ENCODE data around the gene CDK6. TPM values are rescaled to one million over a fixed set of nuclear protein-coding genes. Genes with fewer than 3 reads are reported as not detected.
"Not testable (repeated sequence)": the region's sequence is repeated elsewhere in the genome, so short reads cannot be mapped to it uniquely, and the experiment has no call there.

CDK6 gene
- total RNA-seq, 4 donors from 2014 or later = 11.2 to 18.5 (median 13.2) TPM

GRCh38 chr7:92612501-92612900 lies 223.9 kb downstream of the CDK6 start:
- no peak for DNase-seq
- Histone ChIP-seq H3K36me3 (peaks cover 0 to 3% of the 10 kb centered on the region in 2 donors), H3K27ac (no peak overlapping the region), H3K4me1 (no peaks in the 10 kb centered on the region), H3K4me3 (replicated peaks in 1 of 3) (no peak overlapping the region), H3K9me3 (no peaks in the 10 kb centered on the region), H3K27me3 (no peaks in the 10 kb centered on the region)
- TF ChIP-seq CTCF (IDR thresholded peaks at IDR 0.05) (no peak), POLR2A (IDR thresholded peaks at IDR 0.05) (no peak)
- intact Hi-C loops (cut with DNase I) = no loop called here
- 80 to 81% methylated on average over 2 of the region's 2 CpGs for WGBS, 2 donors

GRCh38 chr7:92611735-92612134 lies 224.6 kb downstream of the CDK6 start:
- intact Hi-C loops (cut with DNase I) = no loop called here
- no peak for DNase-seq
- no peaks in the 10 kb centered on the region for H3K27me3 ChIP-seq
- no peaks in the 10 kb centered on the region for H3K4me1 ChIP-seq
- H3K4me3 ChIP-seq (replicated peaks in 1 of 3) = no peak overlapping the region
- no peak for TF ChIP-seq CTCF (IDR thresholded peaks at IDR 0.05)
- TF ChIP-seq POLR2A (IDR thresholded peaks at IDR 0.05) = no peak
- H3K27ac ChIP-seq = no peak overlapping the region
- no peaks in the 10 kb centered on the region for H3K9me3 ChIP-seq
- H3K36me3 ChIP-seq = peaks cover 0 to 3% of the 10 kb centered on the region in 2 donors

GRCh38 chr7:92609921-92610518 lies 226.4 kb downstream of the CDK6 start:
- Histone ChIP-seq H3K36me3 (peaks cover 0 to 3% of the 10 kb centered on the region in 2 donors), H3K27ac (no peak overlapping the region), H3K4me3 (replicated peaks in 1 of 3) (no peak overlapping the region), H3K4me1 (no peaks in the 10 kb centered on the region), H3K27me3 (no peaks in the 10 kb centered on the region), H3K9me3 (no peaks in the 10 kb centered on the region)
- no peak for DNase-seq
- intact Hi-C loops (cut with DNase I) = no loop called here
- WGBS, 2 donors = 23 to 27% methylated on average over 5 of the region's 5 CpGs
- TF ChIP-seq CTCF (IDR thresholded peaks at IDR 0.05) (peak in 4 of 6 experiments; percentile 31 to 57 (median 48)), POLR2A (IDR thresholded peaks at IDR 0.05) (no peak)

- peak in 1 of 2 donors; percentile 40 for TF ChIP-seq POLR2A (IDR thresholded peaks at IDR 0.05)
- peak in 1 of 6 experiments; percentile 4 for TF ChIP-seq CTCF (IDR thresholded peaks at IDR 0.05)
- 21 to 38% methylated on average over 18 to 26 of the region's 27 CpGs for WGBS, 2 donors
- Histone ChIP-seq H3K27ac (no peak overlapping the region), H3K4me1 (no peaks in the 10 kb centered on the region), H3K36me3 (no peaks in the 10 kb centered on the region), H3K9me3 (no peaks in the 10 kb centered on the region), H3K27me3 (no peaks in the 10 kb centered on the region), H3K4me3 (replicated peaks in 1 of 3) (peak overlapping the region in 1 of 3 donors; percentile 24)
- intact Hi-C loops (cut with DNase I) = no loop called here
- peak; percentile 77 to 81 for DNase-seq
These were observed 227.7 kb downstream of the CDK6 start for GRCh38 chr7:92608380-92609322.

- Histone ChIP-seq H3K36me3 (no peaks in the 10 kb centered on the region), H3K4me3 (replicated peaks in 1 of 3) (no peak overlapping the region), H3K27ac (no peak overlapping the region), H3K4me1 (no peaks in the 10 kb centered on the region), H3K9me3 (no peaks in the 10 kb centered on the region), H3K27me3 (no peaks in the 10 kb centered on the region)
- intact Hi-C loops (cut with DNase I) = no loop called here
- no peak for DNase-seq
- TF ChIP-seq POLR2A (IDR thresholded peaks at IDR 0.05) = no peak
- TF ChIP-seq CTCF (IDR thresholded peaks at IDR 0.05) = no peak
- 90 to 91% methylated on average over 4 of the region's 4 CpGs for WGBS, 2 donors
These were observed 229.4 kb downstream of the CDK6 start for GRCh38 chr7:92606985-92607384.

- H3K27ac ChIP-seq; H3K9me3 ChIP-seq; H3K36me3 ChIP-seq; H3K27me3 ChIP-seq; H3K4me1 ChIP-seq; DNase-seq; intact Hi-C loops (cut with DNase I); H3K4me3 ChIP-seq (replicated peaks in 1 of 3): not testable (repeated sequence)
- WGBS, 2 donors = 52 to 57% methylated on average over 7 of the region's 7 CpGs
These were observed 231.9 kb downstream of the CDK6 start for GRCh38 chr7:92604517-92604916.

Measured in thyroid gland (tissue), 4 donors.